Mucosa of descending colon (tissue), 3 donors: ENCODE measurements around the gene LHX3. TPM values are rescaled to one million over a fixed set of nuclear protein-coding genes. Genes with fewer than 3 reads are reported as not detected.

Experiments used
- ATAC-seq: fragments of 200-7000 bp; cut with Tn5 transposase; one replicate; pipeline ENCODE4 v1.9.1; 2020; ENCODE audit warnings: mild to moderate bottlenecking, moderate library complexity
- DNase-seq, 3 donors: peaks; one replicate each; pipeline ENCODE4 v3.0.0-alpha.2; 2020
- H3K36me3 ChIP-seq: fragments of 200-600 bp; one replicate; pipeline ENCODE4 v1.8.0; 2021; ENCODE audit warnings: low read depth, mild to moderate bottlenecking
- H3K4me1 ChIP-seq: fragments of 200-600 bp; one replicate; pipeline ENCODE4 v1.8.0; 2021; ENCODE audit warnings: low read depth, mild to moderate bottlenecking
- H3K4me3 ChIP-seq: fragments of 200-600 bp; one replicate; pipeline ENCODE4 v1.8.0; 2021; ENCODE audit warnings: mild to moderate bottlenecking
- H3K9me3 ChIP-seq: fragments of 200-600 bp; one replicate; pipeline ENCODE4 v1.8.0; 2021; ENCODE audit warnings: mild to moderate bottlenecking
- intact Hi-C, 2 donors: fragments of 100-400 bp; cut with DNase I in 1 of 2; cut with micrococcal nuclease in 1 of 2; formaldehyde crosslinking; loops; one replicate each; pipeline versions ENCODE4 v1.11.0 to v1.11.1; 2022; cut with DNase I, micrococcal nuclease
- total RNA-seq, 3 donors: library from RNA; stranded (reverse); fragmentation: NEBNext Ultra II Directional in 2 of 3; extraction: Animal tissue kit (Norgen Biotek cat#: 25700) in 2 of 3; gene quantifications; one replicate each; pipeline versions ENCODE4 v1.2.1 to v1.2.4, GENCODE V29; 2021 to 2023
- TF ChIP-seq, protein P1 (sequence below): fragments of 200-600 bp; IDR thresholded peaks from one replicate; pipeline ENCODE4 v1.8.0; 2022; ENCODE audit warnings: antibody characterized with exemption, mild to moderate bottlenecking
- donor health status: DM: no; HTN: no; CAD: no; lungs with moderate emphysema.
- donor health status: DM: no; HTN: no; CAD: no.
- donor health status: DM: no; HTN: yes; CAD: no.

LHX3 gene
- total RNA-seq, 3 donors from 2014 or later, result not detected

GRCh38 chr9:136189394-136190236 lies 15.3 kb downstream of the LHX3 start:
- intact Hi-C loops, result no loop called here
- TF ChIP-seq, protein P1, sequence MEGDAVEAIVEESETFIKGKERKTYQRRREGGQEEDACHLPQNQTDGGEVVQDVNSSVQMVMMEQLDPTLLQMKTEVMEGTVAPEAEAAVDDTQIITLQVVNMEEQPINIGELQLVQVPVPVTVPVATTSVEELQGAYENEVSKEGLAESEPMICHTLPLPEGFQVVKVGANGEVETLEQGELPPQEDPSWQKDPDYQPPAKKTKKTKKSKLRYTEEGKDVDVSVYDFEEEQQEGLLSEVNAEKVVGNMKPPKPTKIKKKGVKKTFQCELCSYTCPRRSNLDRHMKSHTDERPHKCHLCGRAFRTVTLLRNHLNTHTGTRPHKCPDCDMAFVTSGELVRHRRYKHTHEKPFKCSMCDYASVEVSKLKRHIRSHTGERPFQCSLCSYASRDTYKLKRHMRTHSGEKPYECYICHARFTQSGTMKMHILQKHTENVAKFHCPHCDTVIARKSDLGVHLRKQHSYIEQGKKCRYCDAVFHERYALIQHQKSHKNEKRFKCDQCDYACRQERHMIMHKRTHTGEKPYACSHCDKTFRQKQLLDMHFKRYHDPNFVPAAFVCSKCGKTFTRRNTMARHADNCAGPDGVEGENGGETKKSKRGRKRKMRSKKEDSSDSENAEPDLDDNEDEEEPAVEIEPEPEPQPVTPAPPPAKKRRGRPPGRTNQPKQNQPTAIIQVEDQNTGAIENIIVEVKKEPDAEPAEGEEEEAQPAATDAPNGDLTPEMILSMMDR, result no peak
- H3K9me3 ChIP-seq, result no peaks in the 10 kb centered on the region
- H3K36me3 ChIP-seq, result no peaks in the 10 kb centered on the region
- H3K4me3 ChIP-seq, result no peak overlapping the region
- DNase-seq (no peak), ATAC-seq (no peak)
- H3K4me1 ChIP-seq, result no peaks in the 10 kb centered on the region

DNA sequence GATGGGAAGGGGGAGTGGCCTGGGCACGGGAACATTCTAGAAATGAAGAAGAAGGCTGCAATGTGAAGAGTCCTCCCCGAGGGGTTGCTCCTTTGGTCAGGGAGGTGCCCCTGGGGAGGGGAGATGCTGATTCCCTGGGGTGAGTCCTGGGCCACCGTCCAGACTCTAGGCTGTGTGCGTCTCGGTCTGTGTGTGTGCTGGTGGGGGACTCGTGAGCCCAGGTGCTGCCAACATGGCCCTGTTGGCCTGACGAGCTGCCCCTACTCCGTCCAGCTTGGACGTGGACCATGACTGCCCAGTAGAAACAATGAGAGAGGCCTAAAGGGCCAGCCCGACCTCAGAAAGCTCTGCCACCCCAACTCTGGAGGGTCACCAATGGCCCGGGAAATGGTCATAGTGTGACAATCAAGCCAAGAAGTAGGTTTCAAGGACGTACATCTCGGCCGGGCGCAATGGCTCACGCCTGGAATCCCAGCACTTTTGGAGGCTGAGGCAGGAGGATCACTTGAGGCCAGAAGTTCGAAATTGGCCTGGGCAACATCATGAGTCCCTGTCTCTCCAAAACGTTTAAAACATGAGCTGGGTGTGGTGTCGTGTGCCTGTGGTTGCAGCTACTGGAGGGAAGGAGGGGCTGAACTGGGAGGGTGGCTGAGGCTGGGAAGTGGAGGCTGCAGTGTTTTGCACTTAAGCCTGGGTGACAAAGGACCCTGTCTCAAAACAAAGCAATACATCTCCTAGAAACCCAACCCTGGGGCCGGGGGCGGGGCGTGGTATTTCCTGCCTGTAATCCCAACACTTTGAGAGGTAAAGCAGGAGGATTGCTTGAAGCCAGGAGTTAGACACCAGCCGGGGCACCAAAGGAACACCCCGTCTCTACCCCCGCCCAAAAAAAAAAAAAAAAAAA lies 17.0 kb downstream of the LHX3 start:
- Histone ChIP-seq H3K4me1 (no peaks in the 10 kb centered on the region), H3K9me3 (no peaks in the 10 kb centered on the region), H3K4me3 (no peak overlapping the region), H3K36me3 (no peaks in the 10 kb centered on the region)
- intact Hi-C loops, result no loop called here
- ATAC-seq (no peak), DNase-seq (no peak)
- TF ChIP-seq, protein P1, result no peak

GRCh38 chr9:136187197-136187596 lies 17.7 kb downstream of the LHX3 start:
- H3K36me3 ChIP-seq, result no peaks in the 10 kb centered on the region
- TF ChIP-seq, protein P1, result no peak
- H3K9me3 ChIP-seq, result no peaks in the 10 kb centered on the region
- no peak overlapping the region for H3K4me3 ChIP-seq
- H3K4me1 ChIP-seq, result no peaks in the 10 kb centered on the region
- intact Hi-C loops, result no loop called here
- ATAC-seq (no peak), DNase-seq (no peak)

- Histone ChIP-seq H3K4me3 (no peak overlapping the region), H3K9me3 (no peaks in the 10 kb centered on the region), H3K4me1 (no peaks in the 10 kb centered on the region), H3K36me3 (no peaks in the 10 kb centered on the region)
- ATAC-seq (no peak), DNase-seq (no peak)
- intact Hi-C loops, result no loop called here
- TF ChIP-seq, protein P1, result no peak
Observed at GRCh38 chr9:136186386-136186785, 18.5 kb downstream of the LHX3 start.

DNA sequence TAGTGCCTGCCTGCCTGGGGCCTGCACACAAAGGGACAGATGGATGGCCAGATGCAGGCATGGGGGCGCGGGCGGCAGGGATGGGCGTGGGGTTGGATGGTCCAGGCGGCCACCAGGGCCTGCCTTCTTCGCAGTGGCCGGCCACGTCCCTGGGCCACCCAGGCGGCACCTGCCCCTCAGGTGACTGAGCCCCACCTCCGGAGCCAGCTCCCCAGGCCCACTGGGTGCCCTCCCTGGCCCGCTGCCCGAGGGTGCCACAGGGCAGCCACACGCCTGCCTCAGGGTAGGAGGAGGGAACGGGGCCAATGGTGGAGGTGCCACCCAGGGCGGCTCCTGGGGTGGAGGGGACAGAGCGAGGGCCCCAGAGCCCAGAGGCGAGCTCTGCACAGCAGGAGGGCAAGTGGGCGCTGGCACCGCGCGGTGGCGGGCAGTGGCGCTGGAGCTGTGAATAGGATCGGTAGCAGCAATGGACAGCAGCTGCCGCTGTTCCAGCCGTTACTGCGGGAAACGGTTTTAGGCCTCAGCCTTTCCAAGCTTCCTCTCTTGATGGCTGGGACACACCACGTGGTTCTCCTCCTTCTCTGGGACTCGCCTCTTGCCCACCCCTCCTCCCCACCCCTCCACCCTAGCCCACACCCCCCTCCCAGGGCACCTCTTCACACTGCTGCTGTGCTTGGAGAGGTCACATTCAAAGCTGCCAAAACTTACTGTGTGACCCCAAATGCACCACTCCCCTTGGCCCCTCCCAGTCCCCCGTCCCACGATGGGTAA lies 19.1 kb downstream of the LHX3 start:
- Histone ChIP-seq H3K4me3 (no peak overlapping the region), H3K36me3 (no peaks in the 10 kb centered on the region), H3K9me3 (no peaks in the 10 kb centered on the region), H3K4me1 (no peaks in the 10 kb centered on the region)
- DNase-seq, result no peak
- intact Hi-C loops, result no loop called here
- ATAC-seq, result no peak
- TF ChIP-seq, protein P1, result no peak
